Panc1 (cell line): Measurements from ENCODE around the gene NR2C1. TPM values are rescaled to one million over a fixed set of nuclear protein-coding genes. Genes with fewer than 3 reads are reported as not detected.

Experiments used
- ATAC-seq: fragments of 200-7000 bp; cut with Tn5 transposase; 2 replicates; pipeline ENCODE4 v1.9.1; 2020; ENCODE audit warnings: mild to moderate bottlenecking, moderate library complexity
- BruUV-seq: library from RNA; stranded (reverse); fragments of 400-500 nt; replicated peaks from 2 replicates; lab custom pipeline; 2021; lab: Mats Ljungman, UMichigan
- CTCF ChIA-PET: fragments of 300-600 bp; sonication (Branson Sonifier 250); formaldehyde crosslinking; loops from one replicate; lab custom pipeline; 2022; ENCODE audit warnings: antibody characterized with exemption; lab: Charles Lee
- POLR2A ChIA-PET: fragments of 300-600 bp; sonication (Branson Sonifier 250); formaldehyde crosslinking; loops from one replicate; lab custom pipeline; 2022; ENCODE audit warnings: antibody characterized with exemption; lab: Charles Lee
- DNase-seq: peaks from one replicate; pipeline ENCODE4 v3.0.0-alpha.2; 2010; ENCODE audit warnings: low read depth, low spot score
- H3K27ac ChIP-seq: 2 replicates; pipeline ENCODE4 v1.5.1; 2011; ENCODE audit warnings: mild to moderate bottlenecking, low read length, inconsistent platforms
- H3K27me3 ChIP-seq: fragments of 200-500 bp; sonication (Bioruptor generic); 2 replicates; pipeline ENCODE4 v1.6.0; 2014; ENCODE audit warnings: low read length, inconsistent platforms; ENCODE audit not compliant: control insufficient read depth, insufficient read depth
- H3K36me3 ChIP-seq: fragments of 200-500 bp; sonication (Bioruptor generic); 2 replicates; pipeline ENCODE4 v1.5.1; 2014; ENCODE audit warnings: inconsistent platforms, mild to moderate bottlenecking, low read length, moderate library complexity; ENCODE audit not compliant: control insufficient read depth, insufficient read depth
- H3K4me1 ChIP-seq: 2 replicates; pipeline ENCODE4 v1.5.1; 2011; ENCODE audit warnings: inconsistent platforms, mild to moderate bottlenecking, low read length, moderate library complexity; ENCODE audit not compliant: control insufficient read depth, insufficient read depth
- H3K4me3 ChIP-seq, 2 experiments: 2 replicates each; pipeline ENCODE4 v1.5.1; 2011 to 2012; ENCODE audit warnings: low read depth in 2 of 2, low read length in 2 of 2, mild to moderate bottlenecking in 2 of 2, inconsistent platforms in 1 of 2, moderate library complexity in 1 of 2
- H3K9me3 ChIP-seq: fragments of 200-500 bp; sonication (Bioruptor generic); 2 replicates; pipeline ENCODE4 v1.5.1; 2014; ENCODE audit warnings: low read depth, mild to moderate bottlenecking, inconsistent platforms, low read length, moderate library complexity; ENCODE audit not compliant: control insufficient read depth, insufficient read depth
- CTCF ChIP-seq: fragments of 450-650 bp; IDR thresholded peaks from 2 replicates; pipeline ENCODE4 v1.5.1; 2017; ENCODE audit warnings: mild to moderate bottlenecking
- POLR2AphosphoS5 ChIP-seq: IDR thresholded peaks from 2 replicates; pipeline ENCODE4 v1.6.1; 2012; ENCODE audit warnings: mild to moderate bottlenecking, low read depth, low read length, moderate library complexity
- REST ChIP-seq, 2 experiments: IDR thresholded peaks; 2 replicates each; pipeline ENCODE4 v1.6.1; 2011 to 2012; ENCODE audit warnings: low read depth in 2 of 2, control low read depth in 1 of 2, low read length in 1 of 2, mild to moderate bottlenecking in 1 of 2, moderate library complexity in 1 of 2; ENCODE audit not compliant: insufficient read depth in 1 of 2
- SIN3A ChIP-seq: IDR thresholded peaks from 2 replicates; pipeline ENCODE4 v1.6.1; 2012; ENCODE audit warnings: low read depth, mild to moderate bottlenecking, low read length, moderate library complexity, borderline replicate concordance; ENCODE audit not compliant: insufficient read depth
- TCF7L2 ChIP-seq: IDR thresholded peaks from 2 replicates; pipeline ENCODE4 v1.6.1; 2011; ENCODE audit warnings: mild to moderate bottlenecking, low read depth, low read length, inconsistent platforms
- in situ Hi-C: cut with HindIII; loops from 2 replicates; pipeline ENCODE4 v1.10.0; 2016; ENCODE audit warnings: low sequenced_read_pairs, low pct_unique_long_range_greater_than_20kb
- intact Hi-C: fragments of 100-400 bp; cut with micrococcal nuclease; formaldehyde crosslinking; loops from one replicate; pipeline ENCODE4 v1.10.0; 2022; ENCODE audit not compliant: unreplicated experiment
- total RNA-seq: library from RNA; stranded (reverse); gene quantifications from one replicate; pipeline ENCODE4 v1.2.1, GENCODE V29; 2021; ENCODE audit not compliant: unreplicated experiment

Gene NR2C1
- total RNA-seq, 1 experiment from 2014 or later, result 84.6 TPM

GRCh38 chr12:94982456-94982855 lies 91.0 kb downstream of the NR2C1 start:
- TF ChIP-seq TCF7L2, result no peak
- no peak for TF ChIP-seq SIN3A
- no peak for TF ChIP-seq POLR2AphosphoS5
- no peak for TF ChIP-seq REST (IDR thresholded peaks at IDR 0.05; ENCODE audit: insufficient read depth in 1 of 2, low read depth in 2 of 2, low read length in 1 of 2)
- CTCF ChIA-PET, result no interaction called here
- in situ Hi-C loops (no loop called here), intact Hi-C loops (no loop called here)
- POLR2A ChIA-PET, result no interaction called here
- no peaks in the 10 kb centered on the region for H3K36me3 ChIP-seq
- BruUV-seq, result no TSS peak
- H3K27ac ChIP-seq, result no peak overlapping the region
- no peaks in the 10 kb centered on the region for H3K27me3 ChIP-seq
- ATAC-seq (no peak), DNase-seq (no peak)
- H3K4me1 ChIP-seq, result no peaks in the 10 kb centered on the region
- H3K9me3 ChIP-seq, result no peaks in the 10 kb centered on the region
- H3K4me3 ChIP-seq, result no peak overlapping the region

GRCh38 chr12:94980577-94980976 lies 92.8 kb downstream of the NR2C1 start:
- no TSS peak for BruUV-seq
- intact Hi-C loops (no loop called here), in situ Hi-C loops (no loop called here)
- ChIA-PET POLR2A (no interaction called here), CTCF (no interaction called here)
- no peak for DNase-seq
- H3K9me3 ChIP-seq, result no peaks in the 10 kb centered on the region
- no peak for ATAC-seq
- TF ChIP-seq CTCF, result peak; percentile 30; the same call in 1 of the 2 replicates
- no peak for TF ChIP-seq REST (IDR thresholded peaks at IDR 0.05; ENCODE audit: insufficient read depth in 1 of 2, low read depth in 2 of 2, low read length in 1 of 2)
- no peaks in the 10 kb centered on the region for H3K27me3 ChIP-seq
- H3K27ac ChIP-seq, result no peak overlapping the region
- no peak overlapping the region for H3K4me3 ChIP-seq
- no peaks in the 10 kb centered on the region for H3K4me1 ChIP-seq
- H3K36me3 ChIP-seq, result no peaks in the 10 kb centered on the region
